GM19328 (cell line): ENCODE measurements around the gene COL4A6.

ENCODE experiments used
- ATAC-seq: cut with Tn5 transposase; IDR thresholded peaks from one replicate; pipeline ENCODE4 v1.9.1; 2021; ENCODE audit warnings: mild to moderate bottlenecking, moderate library complexity; ENCODE audit not compliant: unreplicated experiment

The COL4A6 gene

GRCh38 chrX:108332281-108332680, 105.9 kb downstream of the COL4A6 start:
- ATAC-seq = no peak

DNA sequence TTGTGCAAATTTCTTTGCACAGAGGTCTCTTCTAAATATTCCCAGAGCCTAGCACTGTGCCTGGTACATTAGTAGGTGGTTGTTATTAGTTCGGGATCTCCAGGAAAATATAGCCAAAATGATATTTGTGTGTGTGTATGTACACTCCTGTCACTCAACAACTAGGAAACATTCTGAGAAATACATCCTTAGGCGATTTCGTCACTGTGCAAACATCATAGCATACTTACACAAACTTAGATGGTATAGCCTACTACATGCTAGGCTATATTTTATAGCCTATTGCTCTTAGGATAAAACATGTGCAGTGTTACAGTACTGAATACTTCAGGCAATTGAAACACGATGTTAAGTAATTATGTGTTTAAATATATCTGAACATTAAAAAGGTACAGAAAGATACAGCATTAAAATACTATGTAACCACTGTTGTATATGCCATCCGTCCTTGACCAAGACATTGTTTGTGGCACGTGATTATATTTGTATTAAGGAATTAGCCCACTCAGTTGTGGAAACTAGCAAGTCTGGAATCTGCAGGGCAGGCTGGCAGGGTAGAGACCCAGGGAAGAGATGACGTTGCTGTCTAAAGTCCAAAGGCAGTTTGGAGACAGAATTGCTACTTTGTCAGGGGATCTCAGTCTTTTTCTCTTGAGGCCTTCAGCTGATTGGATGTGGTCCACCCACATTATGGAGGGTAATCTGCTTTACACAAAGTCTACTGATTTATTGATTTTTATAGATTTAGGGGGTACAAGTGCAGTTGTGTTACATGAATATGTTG, 106.9 kb downstream of the COL4A6 start:
- no peak for ATAC-seq

DNA sequence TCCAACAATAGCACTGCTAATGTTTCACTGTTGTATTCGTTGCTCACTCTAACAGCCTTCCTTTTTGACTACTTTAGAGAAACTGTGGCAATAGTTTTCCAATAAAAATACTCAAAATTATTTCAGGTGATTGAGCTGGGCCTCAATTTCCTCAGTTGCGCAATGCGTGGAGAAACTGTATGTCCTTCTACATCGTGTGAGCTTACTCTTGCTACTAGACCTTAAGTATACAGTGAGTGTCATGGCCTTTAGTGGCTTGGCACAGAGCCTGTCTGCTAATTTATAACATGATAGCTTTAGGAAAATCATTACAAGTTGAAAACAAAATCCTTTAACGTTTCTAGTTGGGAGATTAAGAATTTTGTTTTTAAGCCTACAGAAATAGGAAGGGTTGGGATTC, 114.5 kb downstream of the COL4A6 start:
- no peak for ATAC-seq

DNA sequence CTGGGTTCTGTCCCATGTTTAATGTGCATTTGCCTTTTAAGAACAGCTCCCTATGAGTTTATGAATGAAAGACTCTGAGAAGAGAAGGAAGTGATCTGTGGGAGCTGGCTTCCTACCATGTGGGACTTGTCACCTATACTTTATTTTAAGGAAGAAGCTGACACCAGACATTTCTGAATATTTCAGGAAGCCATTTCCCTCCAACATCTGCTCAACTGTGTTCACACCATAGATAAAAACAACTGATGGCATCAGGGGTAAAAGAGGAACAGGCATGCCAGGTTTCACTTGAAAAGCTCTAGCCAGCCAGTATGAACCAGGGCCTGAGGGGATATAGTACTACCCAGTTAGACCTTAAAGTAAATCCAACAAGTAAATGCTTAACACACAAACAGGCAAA, 116.0 kb downstream of the COL4A6 start:
- ATAC-seq = no peak

GRCh38 chrX:108316456-108316855, 121.8 kb downstream of the COL4A6 start:
- ATAC-seq = no peak

DNA sequence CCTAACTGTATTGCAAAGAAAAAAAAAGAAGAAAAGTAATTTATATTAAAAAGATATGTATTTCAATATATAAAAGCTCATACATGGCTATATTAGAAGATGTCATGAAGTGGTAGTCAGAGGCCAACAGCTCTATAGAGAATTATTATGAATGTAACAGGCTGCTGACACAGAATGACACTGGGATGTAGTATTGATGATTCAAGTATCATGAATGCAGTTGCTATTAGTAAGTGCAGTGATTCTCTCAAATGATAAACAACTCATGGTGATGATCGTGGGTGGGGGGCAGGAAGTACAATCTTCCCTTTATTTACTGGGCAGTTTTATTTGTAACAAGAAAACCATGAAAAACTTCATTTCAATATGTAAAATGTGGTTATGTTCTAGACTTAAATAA, 124.6 kb downstream of the COL4A6 start:
- no peak for ATAC-seq

DNA sequence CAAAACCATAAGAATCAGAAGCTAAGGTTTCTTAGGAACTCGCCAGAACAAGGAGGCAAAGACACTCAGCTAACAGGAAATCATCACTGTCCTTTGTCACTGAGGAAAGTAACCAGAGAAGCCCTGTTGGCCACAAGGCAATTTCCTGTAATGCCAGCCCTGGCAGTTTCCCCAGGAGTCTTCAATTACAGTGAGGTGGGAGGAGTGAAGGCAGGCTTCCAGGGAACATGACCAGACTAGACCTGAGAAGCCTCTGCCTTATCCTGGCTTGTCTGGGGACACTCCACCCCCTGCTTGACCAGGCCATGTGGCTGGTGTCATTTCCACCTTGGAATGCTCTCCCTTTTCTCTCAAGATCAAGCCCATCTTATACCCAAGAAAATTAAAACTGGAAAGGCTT, 125.3 kb downstream of the COL4A6 start:
- ATAC-seq = no peak

DNA sequence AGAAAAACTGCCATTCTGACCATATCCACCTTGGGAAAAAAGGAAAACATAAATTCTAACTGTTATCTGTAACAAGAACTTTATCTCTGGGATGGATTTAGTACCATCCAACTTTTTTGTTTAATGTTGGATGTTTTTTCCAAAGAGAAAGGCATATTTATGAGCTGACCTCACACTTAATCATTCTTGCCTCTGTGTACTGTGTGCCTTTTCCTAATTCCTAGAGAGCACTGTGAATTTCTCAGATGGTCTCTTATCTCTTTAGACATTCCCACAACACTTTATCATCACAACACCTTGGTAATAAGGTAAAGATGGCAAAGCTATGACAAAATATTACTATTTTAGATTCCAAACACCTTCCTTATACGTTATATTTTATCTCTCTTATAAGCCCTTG, 126.2 kb downstream of the COL4A6 start:
- ATAC-seq = no peak

DNA sequence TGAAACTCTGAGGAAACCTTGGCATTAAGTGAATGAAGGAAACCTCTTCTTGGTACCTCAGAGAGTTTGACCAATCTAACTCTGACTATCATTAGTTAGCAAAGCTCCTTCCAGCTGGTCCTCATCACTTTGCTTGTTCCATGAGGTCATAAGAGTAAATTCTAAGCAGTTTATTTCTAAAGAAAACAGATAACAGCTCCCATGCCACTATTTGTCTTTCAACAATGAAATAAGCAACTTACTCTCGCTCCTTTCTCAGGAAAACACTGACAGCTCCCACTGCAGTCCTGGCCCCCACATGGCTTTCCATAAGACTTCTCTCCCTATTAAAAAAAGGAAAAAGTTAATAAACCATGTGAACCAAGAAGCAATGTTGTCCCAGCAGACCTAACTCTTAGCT, 127.7 kb downstream of the COL4A6 start:
- ATAC-seq = no peak

- no peak for ATAC-seq
Measured at GRCh38 chrX:108309144-108309543, 129.1 kb downstream of the COL4A6 start.

DNA sequence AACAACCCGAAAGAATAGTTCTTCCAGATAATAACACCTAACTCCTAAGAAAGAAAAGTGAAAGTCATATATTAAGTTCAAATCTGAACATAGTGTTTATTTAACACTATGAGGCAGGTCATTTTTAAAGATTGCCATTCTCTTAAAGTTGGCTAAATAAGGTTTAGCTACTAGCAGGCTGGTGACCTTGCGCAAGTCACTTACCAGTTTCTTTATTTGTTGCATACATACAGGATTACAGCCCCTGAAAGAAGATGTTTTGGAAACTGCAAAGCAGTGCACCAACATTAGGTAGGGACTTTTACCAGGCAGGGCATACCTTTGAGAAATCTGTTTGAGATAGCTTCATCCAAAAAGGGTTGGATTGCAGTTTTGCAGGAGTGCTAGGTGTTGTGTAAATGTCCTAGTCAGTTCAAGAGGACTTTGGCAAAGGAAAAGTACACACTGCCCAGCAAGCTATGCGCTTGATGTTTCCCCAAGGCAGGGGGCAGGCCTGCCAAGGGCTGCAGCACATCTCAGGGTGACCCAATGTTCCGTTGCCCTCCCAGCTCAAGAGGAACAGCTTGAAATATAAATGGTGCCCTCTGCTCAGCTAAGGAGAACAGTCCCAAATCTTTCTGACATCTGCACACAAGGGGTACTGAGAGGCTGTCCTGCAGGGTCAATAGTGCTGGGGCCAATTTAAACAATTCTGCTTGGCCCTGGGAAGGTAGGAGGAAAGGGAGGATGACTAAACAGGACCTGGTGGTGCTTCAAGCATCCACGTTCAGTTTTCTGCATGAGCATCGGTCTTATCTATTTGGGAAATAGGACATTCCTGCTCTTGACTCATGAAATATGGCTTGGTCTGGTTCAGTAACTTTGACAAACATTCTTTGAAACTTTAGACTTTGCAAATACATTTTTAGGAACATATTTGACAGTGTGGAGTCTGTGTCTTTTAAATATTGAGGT, 130.8 kb downstream of the COL4A6 start:
- ATAC-seq = no peak

DNA sequence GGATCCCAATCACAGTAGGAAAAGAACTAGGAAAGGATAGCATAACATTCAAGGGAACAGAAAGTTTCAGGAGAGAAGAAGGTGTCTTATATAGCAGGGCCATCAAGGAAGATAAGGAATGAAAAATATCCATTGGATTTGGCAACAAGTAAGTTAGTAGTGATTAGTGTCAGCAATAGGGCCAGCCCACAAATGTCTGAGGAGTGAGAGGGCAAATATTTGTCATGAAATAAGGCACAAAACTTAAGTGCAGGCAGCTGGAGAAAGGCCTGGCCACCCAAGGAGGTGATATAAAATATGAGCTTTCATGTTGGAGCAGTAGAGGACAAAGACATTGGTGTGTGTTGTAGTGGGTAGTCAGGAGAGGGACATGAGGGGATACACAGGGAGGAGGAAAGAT, 132.1 kb downstream of the COL4A6 start:
- ATAC-seq = no peak

- ATAC-seq = no peak
Measured at GRCh38 chrX:108304757-108305156, 133.5 kb downstream of the COL4A6 start.

- ATAC-seq = no peak
Measured at GRCh38 chrX:108304210-108304609, 134.0 kb downstream of the COL4A6 start.

GRCh38 chrX:108303682-108304081, 134.5 kb downstream of the COL4A6 start:
- no peak for ATAC-seq

DNA sequence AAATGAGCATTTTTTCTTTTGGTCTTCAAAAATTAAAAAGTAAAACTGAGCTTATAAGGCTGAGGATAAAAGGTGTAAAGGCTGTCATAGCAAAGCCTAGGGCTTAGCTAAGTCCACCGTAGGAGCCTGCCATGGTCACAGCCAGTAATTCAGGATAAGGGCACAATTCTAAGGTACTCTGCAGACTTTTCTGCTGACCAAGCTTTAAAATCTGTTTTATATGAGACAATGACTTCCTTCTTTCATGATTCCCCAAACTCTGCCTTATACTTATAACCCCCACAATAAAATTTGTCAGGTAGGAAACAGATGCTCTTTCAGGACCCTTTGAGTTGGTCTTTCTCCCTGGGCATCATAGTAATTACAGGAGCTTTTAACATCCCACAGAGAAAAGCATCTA, 138.5 kb downstream of the COL4A6 start:
- no peak for ATAC-seq

DNA sequence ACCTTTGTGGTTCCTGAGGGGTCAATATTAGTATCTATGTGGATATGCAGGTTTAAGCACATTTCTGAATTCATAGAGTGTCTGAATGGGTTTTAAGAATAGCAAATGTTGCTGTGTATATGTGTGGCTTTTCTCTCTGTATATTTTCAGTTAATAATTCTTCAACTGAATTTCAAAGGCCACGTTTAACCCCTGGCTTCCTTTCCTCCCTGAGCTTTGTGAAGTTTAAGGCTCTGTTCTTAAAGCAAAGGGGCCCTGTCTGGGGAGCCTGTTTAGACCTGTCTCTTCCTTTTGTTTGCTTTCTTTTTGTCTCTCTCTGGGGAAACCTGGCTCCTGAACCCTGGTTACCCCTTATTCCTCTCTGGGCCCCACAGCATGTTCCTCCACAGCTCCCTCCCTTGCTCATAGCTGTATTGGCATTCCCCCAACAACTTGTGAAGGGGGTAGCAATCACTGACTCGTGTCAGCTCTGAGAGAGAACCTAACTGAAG, 139.1 kb downstream of the COL4A6 start:
- no peak for ATAC-seq

DNA sequence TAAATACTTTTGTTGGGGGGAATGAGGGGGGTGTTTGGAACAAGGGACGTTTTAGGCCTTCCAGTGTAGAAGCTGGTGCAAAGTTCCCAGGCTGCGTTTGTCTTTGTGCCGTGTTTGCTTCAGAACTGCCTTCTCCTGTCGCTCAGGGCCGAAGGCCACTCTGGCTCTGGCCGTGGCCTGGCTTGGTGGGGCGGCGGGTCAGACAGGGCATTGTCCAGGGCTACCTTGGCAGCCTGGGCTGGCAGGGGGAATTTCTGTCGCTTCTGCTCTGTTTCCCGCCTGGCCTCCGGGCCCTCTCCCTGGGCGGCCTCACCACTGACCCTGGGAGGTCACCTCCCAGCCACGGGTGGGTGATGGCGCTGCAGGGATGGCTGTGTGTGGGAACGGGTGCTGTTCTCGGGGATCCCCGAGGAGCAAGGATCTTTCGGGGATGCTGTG, 140.0 kb downstream of the COL4A6 start:
- no peak for ATAC-seq

DNA sequence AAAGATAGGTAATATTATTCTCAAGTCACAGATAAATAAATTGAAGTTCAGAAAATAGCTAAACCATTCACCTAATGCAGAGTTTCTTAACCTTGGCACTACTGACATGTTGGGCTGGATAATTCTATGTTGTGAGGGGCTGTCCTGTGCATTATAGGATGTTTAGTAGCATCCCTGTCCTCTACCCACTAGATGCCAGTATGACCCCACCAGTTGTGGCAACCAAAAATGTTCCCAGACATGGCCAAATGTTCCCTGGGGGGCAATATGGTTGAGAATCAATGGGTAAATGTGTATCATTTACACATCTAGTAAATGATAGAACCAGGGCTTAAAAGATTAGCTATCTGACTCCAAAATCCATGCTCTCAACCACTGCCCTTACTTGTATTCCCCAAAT, 140.9 kb downstream of the COL4A6 start:
- no peak for ATAC-seq

DNA sequence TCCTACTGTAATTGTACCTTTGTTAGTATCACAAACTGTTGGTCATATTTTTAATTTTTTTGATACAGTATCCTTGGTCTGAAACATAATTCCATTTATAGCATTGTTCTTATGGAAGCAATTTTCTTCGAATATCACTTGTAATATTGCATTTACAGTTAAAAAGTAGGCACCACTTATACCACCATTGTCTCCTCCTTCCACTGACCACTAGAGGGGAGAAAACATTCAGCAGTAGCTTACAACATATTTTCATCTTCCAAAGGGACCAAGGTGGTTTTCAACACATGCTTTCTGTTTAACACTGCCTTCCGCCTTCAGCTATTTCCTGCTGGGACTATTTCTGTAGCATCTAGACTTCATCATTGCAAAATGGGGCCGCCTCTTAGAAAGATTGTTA, 146.2 kb downstream of the COL4A6 start:
- ATAC-seq = no peak

GRCh38 chrX:108285918-108286317, 152.3 kb downstream of the COL4A6 start:
- no peak for ATAC-seq

DNA sequence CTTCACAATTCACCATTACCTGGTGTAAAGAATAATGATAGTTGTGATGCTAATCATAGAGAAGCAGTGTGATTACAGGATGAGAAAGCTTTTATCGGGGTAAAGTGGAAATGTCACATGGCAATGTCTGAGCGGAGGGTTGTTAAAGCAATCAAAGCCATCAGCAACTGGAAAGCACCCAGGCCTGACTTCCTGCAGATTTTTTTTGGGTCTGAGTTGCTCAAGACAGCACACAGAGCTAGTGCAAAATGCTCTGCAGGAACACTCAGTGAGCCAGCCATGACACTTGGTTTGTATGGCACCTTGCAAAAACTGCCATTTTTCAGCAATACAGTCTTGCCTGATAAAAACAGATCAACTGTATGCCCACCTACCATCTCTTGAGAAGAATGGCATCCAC, 152.9 kb downstream of the COL4A6 start:
- no peak for ATAC-seq
